ENCODE measurements around the gene RAP1GAP2. TPM values are rescaled to one million over a fixed set of nuclear protein-coding genes. Genes with fewer than 3 reads are reported as not detected.
A peak's percentile ranks its signal among the peaks of the same experiment; 100 is the strongest.

The RAP1GAP2 gene
- total RNA-seq, 1 donor from 2014 or later = 22.6 TPM

DNA sequence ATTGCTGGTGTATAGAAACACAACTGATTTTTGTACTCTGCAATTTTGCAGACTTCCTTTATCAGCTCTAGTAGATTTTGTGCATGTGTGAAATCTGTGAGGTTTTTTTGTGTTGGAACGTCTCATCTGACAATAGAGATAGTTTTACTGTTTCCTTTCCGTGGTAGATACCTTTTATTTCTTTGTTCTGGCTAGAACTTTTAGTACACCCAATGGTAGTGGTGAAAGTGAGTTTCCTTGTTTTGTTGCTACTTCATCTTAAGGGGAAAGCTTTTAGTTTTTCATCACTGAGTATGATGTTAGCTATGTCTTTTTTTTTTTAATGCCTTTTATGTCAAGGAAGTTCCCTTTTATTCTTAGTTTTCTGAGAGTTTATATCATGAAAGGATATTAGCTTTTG lies 149.1 kb downstream of the RAP1GAP2 start:
- Histone ChIP-seq H3K27ac (no peak overlapping the region), H3K4me1 (peaks cover 8% of the 10 kb centered on the region), H3K36me3 (no peaks in the 10 kb centered on the region), H3K27me3 (no peaks in the 10 kb centered on the region), H3K4me3 (no peak overlapping the region), H3K9me3 (no peaks in the 10 kb centered on the region)
- intact Hi-C loops (cut with DNase I) = no loop called here
- TF ChIP-seq POLR2AphosphoS5 (IDR thresholded peaks at IDR 0.05; ENCODE audit: insufficient read depth in 1 of 2, low read depth in 1 of 2) (no peak), POLR2A (IDR thresholded peaks at IDR 0.05) (no peak)
- TF ChIP-seq, protein P1, sequence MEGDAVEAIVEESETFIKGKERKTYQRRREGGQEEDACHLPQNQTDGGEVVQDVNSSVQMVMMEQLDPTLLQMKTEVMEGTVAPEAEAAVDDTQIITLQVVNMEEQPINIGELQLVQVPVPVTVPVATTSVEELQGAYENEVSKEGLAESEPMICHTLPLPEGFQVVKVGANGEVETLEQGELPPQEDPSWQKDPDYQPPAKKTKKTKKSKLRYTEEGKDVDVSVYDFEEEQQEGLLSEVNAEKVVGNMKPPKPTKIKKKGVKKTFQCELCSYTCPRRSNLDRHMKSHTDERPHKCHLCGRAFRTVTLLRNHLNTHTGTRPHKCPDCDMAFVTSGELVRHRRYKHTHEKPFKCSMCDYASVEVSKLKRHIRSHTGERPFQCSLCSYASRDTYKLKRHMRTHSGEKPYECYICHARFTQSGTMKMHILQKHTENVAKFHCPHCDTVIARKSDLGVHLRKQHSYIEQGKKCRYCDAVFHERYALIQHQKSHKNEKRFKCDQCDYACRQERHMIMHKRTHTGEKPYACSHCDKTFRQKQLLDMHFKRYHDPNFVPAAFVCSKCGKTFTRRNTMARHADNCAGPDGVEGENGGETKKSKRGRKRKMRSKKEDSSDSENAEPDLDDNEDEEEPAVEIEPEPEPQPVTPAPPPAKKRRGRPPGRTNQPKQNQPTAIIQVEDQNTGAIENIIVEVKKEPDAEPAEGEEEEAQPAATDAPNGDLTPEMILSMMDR (IDR thresholded peaks at IDR 0.05) = no peak
- no peak for DNase-seq (ENCODE audit: extremely low spot score in 2 of 2)

DNA sequence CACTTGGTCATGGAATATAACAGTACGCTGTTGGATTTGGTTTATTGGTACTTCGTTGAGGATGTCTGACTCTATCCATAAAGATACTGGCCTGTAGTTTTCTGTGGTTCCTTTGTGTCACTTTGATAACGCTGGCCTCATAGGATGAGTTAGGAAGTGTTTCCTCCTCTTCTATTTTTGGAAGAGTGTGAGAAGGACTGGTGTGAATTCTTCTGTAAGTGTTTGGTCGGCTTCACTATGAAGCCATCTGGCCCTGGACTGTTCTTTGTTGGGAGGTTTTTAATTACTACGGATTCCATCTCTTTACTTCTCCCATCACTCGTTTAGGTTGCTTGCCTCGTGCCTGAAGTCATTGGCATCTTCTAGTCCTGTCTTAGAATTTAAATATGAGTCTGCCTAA lies 149.9 kb downstream of the RAP1GAP2 start:
- intact Hi-C loops (cut with DNase I) = no loop called here
- Histone ChIP-seq H3K9me3 (no peaks in the 10 kb centered on the region), H3K27ac (no peak overlapping the region), H3K4me3 (no peak overlapping the region), H3K4me1 (peaks cover 5% of the 10 kb centered on the region), H3K36me3 (no peaks in the 10 kb centered on the region), H3K27me3 (no peaks in the 10 kb centered on the region)
- DNase-seq (ENCODE audit: extremely low spot score in 2 of 2) = no peak
- TF ChIP-seq POLR2A (IDR thresholded peaks at IDR 0.05) (no peak), POLR2AphosphoS5 (IDR thresholded peaks at IDR 0.05; ENCODE audit: insufficient read depth in 1 of 2, low read depth in 1 of 2) (no peak)
- TF ChIP-seq, protein P1 (IDR thresholded peaks at IDR 0.05) = no peak

DNA sequence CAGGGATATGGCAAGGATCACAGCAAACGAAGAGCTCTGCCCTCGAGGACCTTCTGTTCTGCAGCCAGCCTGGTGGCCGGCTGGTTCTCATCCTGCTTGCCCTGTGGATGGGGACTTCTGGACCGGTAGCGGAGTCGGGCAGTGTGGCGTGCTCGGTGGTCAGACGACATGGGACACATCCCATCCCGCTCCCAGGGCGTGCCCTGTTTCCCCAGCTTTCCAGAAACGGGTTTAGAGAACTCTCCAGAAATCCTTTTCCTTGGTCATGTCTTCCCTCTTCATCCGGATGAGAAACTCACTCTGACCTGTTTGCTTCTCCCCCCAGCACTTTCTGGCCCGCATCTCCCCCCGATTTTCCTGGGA lies 151.3 kb downstream of the RAP1GAP2 start:
- DNase-seq (ENCODE audit: extremely low spot score in 2 of 2) = peak in 1 of 2 donors; percentile 74
- no peaks in the 10 kb centered on the region for H3K9me3 ChIP-seq
- no peak overlapping the region for H3K27ac ChIP-seq
- H3K4me1 ChIP-seq = peaks cover 5% of the 10 kb centered on the region
- no peak overlapping the region for H3K4me3 ChIP-seq
- no peaks in the 10 kb centered on the region for H3K27me3 ChIP-seq
- no peaks in the 10 kb centered on the region for H3K36me3 ChIP-seq
- intact Hi-C loops (cut with DNase I) = no loop called here
- TF ChIP-seq POLR2AphosphoS5 (IDR thresholded peaks at IDR 0.05; ENCODE audit: insufficient read depth in 1 of 2, low read depth in 1 of 2) (no peak), POLR2A (IDR thresholded peaks at IDR 0.05) (no peak)
- TF ChIP-seq, protein P1 (IDR thresholded peaks at IDR 0.05) = no peak

DNA sequence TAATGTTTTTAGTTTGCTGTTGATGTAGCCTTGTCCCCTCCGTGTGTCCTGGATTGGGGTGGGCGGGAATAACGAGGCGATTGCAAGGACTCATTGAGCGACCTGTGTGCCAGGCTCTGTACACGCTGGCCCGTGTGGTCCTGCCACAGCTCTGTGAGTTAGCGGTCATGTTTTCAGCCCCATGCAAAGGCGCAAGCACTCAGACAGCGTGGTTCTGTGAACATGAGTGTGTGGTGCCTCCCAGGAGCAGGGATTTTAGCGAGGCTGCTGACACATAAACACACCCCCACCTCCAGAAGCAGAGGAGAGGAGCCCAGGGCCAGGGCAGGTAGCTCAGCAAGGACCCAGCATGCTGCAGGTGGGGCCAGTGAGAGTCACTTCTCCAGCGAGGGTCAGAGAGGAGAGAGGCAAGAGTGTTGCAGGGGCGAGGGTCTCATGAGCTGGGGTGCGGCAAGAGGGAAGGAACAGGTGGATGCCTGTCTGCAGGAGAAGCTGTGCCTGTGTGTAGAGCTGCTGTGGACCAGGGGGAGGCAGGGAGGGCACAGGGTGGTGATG lies 151.8 kb downstream of the RAP1GAP2 start:
- Histone ChIP-seq H3K9me3 (no peaks in the 10 kb centered on the region), H3K27me3 (no peaks in the 10 kb centered on the region), H3K4me3 (no peak overlapping the region), H3K36me3 (no peaks in the 10 kb centered on the region), H3K4me1 (peaks cover 5% of the 10 kb centered on the region), H3K27ac (no peak overlapping the region)
- DNase-seq (ENCODE audit: extremely low spot score in 2 of 2) = peak in 1 of 2 donors; percentile 69
- TF ChIP-seq POLR2A (IDR thresholded peaks at IDR 0.05) (no peak), POLR2AphosphoS5 (IDR thresholded peaks at IDR 0.05; ENCODE audit: insufficient read depth in 1 of 2, low read depth in 1 of 2) (no peak)
- TF ChIP-seq, protein P1 (IDR thresholded peaks at IDR 0.05) = no peak
- intact Hi-C loops (cut with DNase I) = no loop called here

DNA sequence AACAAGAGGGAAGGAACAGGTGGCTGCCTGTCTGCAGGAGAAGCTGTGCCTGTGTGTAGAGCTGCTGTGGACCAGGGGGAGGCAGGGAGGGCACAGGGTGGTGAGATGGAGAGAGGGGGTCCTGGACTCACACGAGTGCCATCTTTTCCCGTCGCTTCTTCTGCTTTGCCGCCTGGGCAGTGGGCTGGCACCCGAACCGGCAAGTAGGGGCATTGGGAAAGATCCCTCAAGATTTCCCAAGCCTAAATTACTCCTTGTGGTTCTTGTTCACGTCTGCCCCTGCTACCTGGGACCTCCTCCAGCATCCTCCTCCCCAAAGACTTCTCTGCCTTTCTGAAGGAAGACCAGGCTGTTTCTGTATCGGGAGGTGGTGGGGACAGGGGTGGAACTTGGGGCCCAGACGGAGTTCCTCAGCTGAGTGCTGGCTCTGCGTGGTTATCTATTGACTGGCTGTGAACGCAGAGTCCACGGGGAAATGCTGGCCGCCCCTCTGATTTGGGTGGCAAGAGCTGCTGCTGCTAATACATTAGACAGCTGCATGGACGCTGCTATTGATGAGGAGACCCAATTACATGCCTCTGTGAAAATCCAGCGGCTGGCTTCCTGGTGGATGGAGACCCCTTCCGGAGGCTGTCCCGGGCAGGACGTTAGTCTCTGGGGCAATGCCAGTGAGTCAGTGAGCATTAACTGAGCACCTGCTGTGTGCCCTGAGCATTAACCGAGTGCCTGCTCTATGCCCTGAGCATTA lies 152.7 kb downstream of the RAP1GAP2 start:
- Histone ChIP-seq H3K27ac (no peak overlapping the region), H3K4me3 (no peak overlapping the region), H3K9me3 (no peaks in the 10 kb centered on the region), H3K27me3 (no peaks in the 10 kb centered on the region), H3K4me1 (peaks cover 5% of the 10 kb centered on the region), H3K36me3 (no peaks in the 10 kb centered on the region)
- no peak for TF ChIP-seq POLR2AphosphoS5 (IDR thresholded peaks at IDR 0.05; ENCODE audit: insufficient read depth in 1 of 2, low read depth in 1 of 2)
- TF ChIP-seq POLR2A (IDR thresholded peaks at IDR 0.05) = no peak
- intact Hi-C loops (cut with DNase I) = no loop called here
- peak in 1 of 2 donors; percentile 37 for DNase-seq (ENCODE audit: extremely low spot score in 2 of 2)
